ENCODE data around the gene CDK13.
"Not testable (repeated sequence)": the region's sequence is repeated elsewhere in the genome, so short reads cannot be mapped to it uniquely, and the experiment has no call there.

The CDK13 gene

GRCh38 chr7:39949971-39950472 is at the start of gene CDK13:
Gene CDK13, plus strand, starts transcription at chr7:39950256. Its CDS starts 386 bp downstream, at chr7:39950642.
- in situ Hi-C loops (cut with MboI; ENCODE audit: low sequenced_read_pairs): no loop called here

DNA sequence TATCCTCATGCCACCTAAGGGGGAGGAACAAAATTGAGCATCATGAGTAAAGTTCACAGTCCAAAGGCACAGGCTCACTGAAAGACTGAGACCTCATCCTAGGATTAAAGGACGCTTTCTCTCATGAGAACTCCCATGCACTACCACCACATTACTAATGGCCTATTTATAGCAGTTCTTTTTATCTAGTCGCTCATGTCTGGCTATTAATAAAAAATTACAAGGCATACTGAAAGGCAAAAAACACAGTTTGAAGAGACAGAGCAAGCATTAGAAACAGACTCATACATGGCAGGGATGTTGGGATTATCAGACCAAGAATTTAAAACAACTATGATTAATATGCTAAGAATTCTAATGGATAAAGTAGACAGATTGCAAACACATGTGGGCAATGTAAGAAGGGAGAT is 46.0 kb upstream of the CDK13 start:
- in situ Hi-C loops (cut with MboI; ENCODE audit: low sequenced_read_pairs): no loop called here

DNA sequence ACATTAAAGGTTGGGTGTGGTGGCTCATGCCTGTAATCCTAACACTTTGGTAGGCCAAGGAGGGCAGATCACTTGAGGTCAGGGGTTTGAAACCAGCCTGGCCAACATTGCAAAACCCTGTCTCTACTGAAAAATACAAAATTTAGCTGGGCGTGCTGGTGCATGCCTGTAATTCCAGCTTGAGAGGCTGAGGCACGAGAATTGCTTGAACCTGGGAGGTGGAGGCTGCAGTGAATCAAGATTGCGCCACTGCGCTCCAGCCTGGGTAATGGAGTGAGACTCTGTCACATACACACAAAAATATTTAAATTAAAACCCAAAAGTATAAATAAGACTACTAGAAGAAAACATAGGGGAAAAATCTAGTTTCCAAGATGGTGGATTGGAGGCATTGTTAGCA is 41.9 kb upstream of the CDK13 start:
- in situ Hi-C loops (cut with MboI; ENCODE audit: low sequenced_read_pairs): no loop called here

DNA sequence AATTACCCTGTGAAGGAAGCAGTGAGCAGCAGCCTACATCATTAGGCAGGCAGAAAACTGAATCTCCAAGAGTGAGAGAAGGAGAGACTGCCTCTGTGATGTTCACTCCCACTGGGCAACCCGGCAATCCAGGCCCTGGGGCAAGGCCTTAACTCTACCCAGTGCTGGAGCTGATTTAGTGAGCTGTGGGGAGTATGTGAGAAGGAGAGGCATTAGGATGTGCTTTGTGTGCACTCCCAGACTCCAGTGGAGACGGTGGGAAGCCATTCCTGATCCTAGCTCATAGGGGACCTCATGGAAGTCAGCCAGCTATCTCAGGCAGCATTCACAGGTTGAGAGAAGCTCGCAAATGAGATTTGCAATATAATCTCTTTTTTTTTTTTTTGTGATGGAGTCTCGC is 41.1 kb upstream of the CDK13 start:
- in situ Hi-C loops (cut with MboI; ENCODE audit: low sequenced_read_pairs): no loop called here

DNA sequence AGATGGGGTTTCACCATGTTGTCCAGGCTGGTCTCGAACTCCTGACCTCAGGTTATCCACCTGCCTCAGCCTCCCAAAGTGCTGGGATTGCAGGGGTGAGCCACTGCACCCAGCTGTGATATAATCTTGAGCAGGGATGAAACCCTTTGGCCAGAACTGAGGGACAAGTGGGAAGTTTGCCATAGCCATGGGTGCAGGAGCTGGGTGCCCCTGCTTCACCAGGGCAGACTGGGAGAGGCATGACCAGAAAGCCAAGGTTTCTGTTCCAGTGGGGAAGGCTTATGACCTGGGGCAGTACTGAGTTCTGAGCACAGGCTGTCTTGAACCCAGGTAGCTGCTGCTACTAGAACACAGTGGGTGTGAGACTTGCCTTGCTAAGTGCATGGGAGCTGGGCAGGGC is 40.5 kb upstream of the CDK13 start:
- in situ Hi-C loops (cut with MboI; ENCODE audit: low sequenced_read_pairs): no loop called here

DNA sequence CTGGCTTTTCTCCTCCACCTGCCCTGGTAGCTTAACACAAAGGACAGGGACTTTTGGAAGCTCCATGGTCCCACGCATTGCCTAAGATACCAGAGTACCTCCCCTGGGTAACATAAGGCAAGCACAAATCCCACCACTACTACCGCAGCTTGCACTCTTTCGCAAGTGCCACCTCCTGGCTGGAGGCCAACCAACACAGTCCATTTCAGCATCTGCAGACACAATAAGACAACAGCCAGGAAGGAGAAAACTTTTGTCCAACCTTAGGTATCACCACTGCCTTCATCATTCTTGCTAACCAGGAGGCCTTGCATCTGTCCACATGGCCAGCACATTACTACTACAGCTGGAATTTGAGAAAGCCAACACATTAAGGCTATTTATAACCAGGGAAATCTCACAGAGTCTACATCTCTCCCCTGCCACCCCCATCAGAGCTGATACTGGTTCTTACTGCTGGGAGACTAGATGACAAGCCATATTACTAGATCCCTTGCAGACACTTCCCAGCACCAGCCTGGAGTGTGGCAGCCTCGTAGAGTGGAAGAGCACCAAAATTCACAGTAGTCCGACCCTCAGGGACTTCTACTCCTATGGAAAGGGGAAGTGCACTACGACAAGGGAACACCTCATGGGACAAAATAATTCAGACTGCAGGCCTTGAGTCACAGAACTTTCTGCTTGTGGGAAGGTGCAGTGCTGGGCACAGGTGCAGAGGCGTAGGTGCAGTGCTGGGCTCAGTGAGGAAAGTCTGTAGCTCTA is 39.8 kb upstream of the CDK13 start:
- in situ Hi-C loops (cut with MboI; ENCODE audit: low sequenced_read_pairs): no loop called here

DNA sequence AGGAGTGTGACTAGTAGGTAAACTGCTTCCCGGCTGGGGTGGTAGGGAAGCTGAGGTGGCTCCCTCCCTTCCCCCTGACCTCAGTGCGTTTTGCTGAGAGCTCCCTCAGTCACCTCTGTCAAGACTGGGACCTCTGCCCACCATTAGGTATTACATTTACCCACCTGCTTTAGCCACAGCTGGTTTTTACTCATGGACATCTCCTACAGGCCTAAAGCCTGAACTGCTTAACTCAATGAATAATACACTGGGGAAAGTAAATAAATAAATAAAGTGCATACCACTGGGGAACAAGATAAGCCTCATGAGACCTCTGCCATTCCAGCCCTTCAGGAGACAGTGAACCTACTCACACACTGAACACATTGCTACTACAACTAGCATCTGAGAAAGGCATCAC is 38.9 kb upstream of the CDK13 start:
- in situ Hi-C loops (cut with MboI; ENCODE audit: low sequenced_read_pairs): no loop called here

DNA sequence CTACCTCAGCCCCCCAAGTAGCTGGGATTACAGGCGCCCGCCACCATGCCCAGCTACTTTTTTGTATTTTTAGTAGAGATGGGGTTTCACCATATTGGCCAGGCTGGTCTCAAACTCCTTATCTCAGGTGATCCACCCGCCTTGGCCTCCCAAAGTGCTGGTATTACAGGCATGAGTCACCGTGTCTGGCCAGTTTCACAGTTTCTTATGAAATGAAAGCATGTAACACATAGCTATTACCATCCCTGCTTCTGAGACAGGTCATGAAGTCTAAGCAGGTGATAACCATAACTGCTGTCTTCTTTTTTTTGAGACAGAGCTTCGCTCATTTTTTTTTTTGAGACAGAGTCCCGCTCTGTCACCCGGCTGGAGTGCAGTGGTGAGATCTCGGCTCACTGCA is 34.2 kb upstream of the CDK13 start:
- in situ Hi-C loops (cut with MboI; ENCODE audit: low sequenced_read_pairs): not testable (repeated sequence)

GRCh38 chr7:39919646-39920045 is 30.4 kb upstream of the CDK13 start:
- in situ Hi-C loops (cut with MboI; ENCODE audit: low sequenced_read_pairs): no loop called here

- in situ Hi-C loops (cut with MboI; ENCODE audit: low sequenced_read_pairs): no loop called here
Measured at GRCh38 chr7:39921506-39922175, 28.4 kb upstream of the CDK13 start.

GRCh38 chr7:39922580-39922979 is 27.5 kb upstream of the CDK13 start:
- in situ Hi-C loops (cut with MboI; ENCODE audit: low sequenced_read_pairs): no loop called here

GRCh38 chr7:39923091-39923490 is 27.0 kb upstream of the CDK13 start:
- in situ Hi-C loops (cut with MboI; ENCODE audit: low sequenced_read_pairs): no loop called here

DNA sequence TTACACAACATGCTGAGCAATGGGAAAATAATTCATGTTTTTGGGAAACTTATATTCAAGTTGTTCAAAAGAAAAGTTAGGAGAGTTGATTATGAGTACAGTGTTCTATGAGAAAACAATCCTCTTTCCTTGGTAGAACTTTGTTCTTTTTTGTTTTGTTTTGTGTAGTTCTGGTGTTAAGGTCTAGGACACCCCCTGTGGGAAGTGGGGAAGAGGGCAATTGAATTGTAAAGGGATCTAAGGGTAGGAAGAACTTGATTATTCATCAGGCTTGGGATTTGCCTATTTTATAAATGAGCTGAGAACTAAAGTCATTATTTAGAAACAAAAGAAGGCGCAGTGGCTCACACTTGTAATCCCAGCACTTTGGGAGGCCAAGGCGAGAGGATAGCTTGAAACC is 25.9 kb upstream of the CDK13 start:
- in situ Hi-C loops (cut with MboI; ENCODE audit: low sequenced_read_pairs): no loop called here

DNA sequence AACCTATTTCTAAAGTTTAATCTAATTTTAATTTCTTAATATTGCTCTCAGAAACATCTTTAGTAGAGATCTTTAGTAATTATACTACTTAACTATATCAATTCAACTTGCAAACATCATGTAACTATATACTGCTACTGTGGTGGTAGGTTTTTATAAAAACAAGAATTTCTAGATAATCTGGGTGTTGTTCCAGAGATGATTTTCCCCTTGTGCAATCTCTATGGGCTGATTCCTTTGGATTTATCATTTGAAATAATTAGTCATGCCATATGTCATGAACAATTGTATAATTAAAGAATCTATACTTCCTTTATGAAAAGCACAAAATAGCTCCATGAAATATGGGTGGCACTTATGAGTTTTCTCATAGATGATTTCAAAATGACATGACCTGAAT is 23.9 kb upstream of the CDK13 start:
- in situ Hi-C loops (cut with MboI; ENCODE audit: low sequenced_read_pairs): no loop called here

DNA sequence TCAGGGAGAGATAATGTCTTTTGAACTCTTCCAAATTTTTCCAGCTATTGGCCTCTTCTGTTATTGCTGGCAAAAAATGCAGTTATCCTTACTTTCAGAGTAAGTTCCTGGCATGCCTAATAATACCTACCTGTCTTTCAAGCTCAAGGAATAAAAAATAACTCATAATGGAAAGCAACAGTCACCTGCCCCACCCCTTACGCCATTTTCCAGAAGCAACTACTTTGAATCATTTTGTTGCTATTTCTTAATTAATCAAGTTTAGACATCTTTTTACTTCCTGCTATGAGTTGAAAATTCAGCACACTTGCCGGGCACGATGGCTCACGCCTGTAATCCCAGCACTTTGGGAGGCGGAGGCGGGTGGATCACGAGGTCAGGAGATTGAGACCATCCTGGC is 23.0 kb upstream of the CDK13 start:
- in situ Hi-C loops (cut with MboI; ENCODE audit: low sequenced_read_pairs): no loop called here

- in situ Hi-C loops (cut with MboI; ENCODE audit: low sequenced_read_pairs): no loop called here
Measured at GRCh38 chr7:39934132-39934531, 15.9 kb upstream of the CDK13 start.

DNA sequence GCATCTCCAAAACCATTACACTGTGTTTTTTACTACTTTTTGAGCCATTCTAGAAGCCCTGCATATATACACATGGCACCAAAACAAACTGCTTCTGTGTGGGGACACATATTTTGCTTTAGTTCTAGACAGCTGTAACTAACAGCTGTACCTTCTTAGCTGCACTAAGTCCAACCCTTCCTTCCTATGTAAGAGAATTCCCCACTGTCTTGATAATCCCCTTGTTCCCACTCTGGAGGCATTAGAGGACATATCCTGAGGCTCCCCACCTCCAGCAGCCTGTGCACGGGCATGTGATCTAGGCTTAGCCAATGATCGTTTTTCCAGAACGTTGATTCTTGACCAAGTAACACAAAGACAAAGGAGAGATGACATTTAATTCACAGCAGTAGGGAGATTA is 13.3 kb upstream of the CDK13 start:
- in situ Hi-C loops (cut with MboI; ENCODE audit: low sequenced_read_pairs): no loop called here

- in situ Hi-C loops (cut with MboI; ENCODE audit: low sequenced_read_pairs): no loop called here
Measured at GRCh38 chr7:39937366-39938153, 12.5 kb upstream of the CDK13 start.

DNA sequence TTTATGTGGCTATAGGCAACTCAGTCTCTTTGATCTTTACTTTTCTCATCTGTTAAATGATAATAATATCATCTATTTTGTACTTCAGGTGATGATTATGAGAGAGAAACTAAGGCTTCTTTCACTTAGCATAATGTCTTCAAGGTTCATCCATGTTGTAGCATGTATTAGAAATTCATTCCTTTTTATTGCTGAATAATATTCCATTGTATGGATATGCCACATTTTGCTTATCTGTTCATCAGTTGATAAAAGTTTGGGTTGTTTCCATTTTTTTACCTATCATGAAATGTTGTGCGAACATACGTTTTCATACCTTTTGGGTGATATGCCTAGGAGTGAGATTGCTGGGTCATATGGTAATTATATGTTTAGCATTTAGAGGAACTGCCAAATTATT is 7.2 kb upstream of the CDK13 start:
- in situ Hi-C loops (cut with MboI; ENCODE audit: low sequenced_read_pairs): no loop called here

- in situ Hi-C loops (cut with MboI; ENCODE audit: low sequenced_read_pairs): no loop called here
Measured at GRCh38 chr7:39946693-39947092, 3.4 kb upstream of the CDK13 start.

DNA sequence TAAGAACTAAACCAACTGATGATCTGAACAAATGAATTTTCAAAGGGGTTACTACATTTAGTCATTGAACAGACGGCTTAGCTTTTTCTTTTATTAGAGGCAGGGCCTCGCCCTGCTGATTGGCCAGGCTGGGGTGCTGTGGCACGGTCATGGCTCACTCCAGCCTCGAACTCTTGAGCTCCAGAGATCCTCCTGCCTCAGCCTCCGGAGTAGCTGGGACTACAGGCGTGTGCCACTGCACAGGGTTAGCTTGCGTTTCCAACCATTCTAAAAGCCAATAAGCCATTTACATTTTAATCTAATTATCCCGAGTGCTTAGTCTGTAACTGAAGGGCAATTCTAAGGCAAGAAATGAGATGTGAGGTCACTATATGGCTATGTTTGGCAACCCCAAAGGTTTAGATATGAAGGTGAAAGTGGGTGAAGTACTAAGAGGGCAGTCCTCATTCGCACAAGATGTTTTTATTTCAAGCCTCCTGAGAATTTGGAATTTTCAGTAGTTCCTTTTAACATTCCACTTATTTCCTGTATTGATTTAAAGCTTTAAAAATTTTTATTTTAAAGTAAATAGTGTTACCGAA is 1.6 kb upstream of the CDK13 start:
- in situ Hi-C loops (cut with MboI; ENCODE audit: low sequenced_read_pairs): no loop called here

All from HL-60/S4 treated with phorbol 12-myristate 13-acetate at 8.2 ng/mL for 4 days and 3 days (cell line).